GM12878 (cell line): Measurements from ENCODE around the gene RBM8A.

Experiments used
- BACH1 ChIP-seq: fragments of 450-650 bp; IDR thresholded peaks from 2 replicates; pipeline ENCODE4 v1.6.1; 2017; ENCODE audit warnings: mild to moderate bottlenecking, borderline replicate concordance
- POLR2A ChIP-seq: IDR thresholded peaks from 2 replicates; pipeline ENCODE4 v1.6.1; 2011; ENCODE audit warnings: low read depth, mild to moderate bottlenecking, low read length

- TF ChIP-seq BACH1 (no peak), POLR2A (no peak)
Observed at GRCh38 chr1:145901312-145902021, 25.8 kb downstream of the RBM8A start.
